H1 (cell line): ENCODE data around the gene ZFYVE1.
A peak's percentile ranks its signal among the peaks of the same experiment; 100 is the strongest.

Experiments
- CBX5 ChIP-seq: fragments of 300-800, 300-1000 bp; sonication (generic); IDR thresholded peaks from 2 replicates; pipeline ENCODE4 v1.7.1; 2016; ENCODE audit warnings: antibody characterized with exemption, low read length, low read depth
- CREB1 ChIP-seq: IDR thresholded peaks from 2 replicates; pipeline ENCODE4 v1.6.1; 2012; ENCODE audit warnings: inconsistent platforms
- EGR1 ChIP-seq: IDR thresholded peaks from 2 replicates; pipeline ENCODE4 v1.6.1; 2011; ENCODE audit warnings: low read depth, low read length, borderline replicate concordance
- EP300 ChIP-seq, 2 experiments: IDR thresholded peaks; 1 replicate in 1 of 2; 2 replicates in 1 of 2; pipeline ENCODE4 v1.6.1; 2011 to 2012; ENCODE audit warnings: low read depth in 2 of 2, low read length in 2 of 2, mild to moderate bottlenecking in 2 of 2, borderline replicate concordance in 1 of 2, inconsistent platforms in 1 of 2, moderate library complexity in 1 of 2
- EZH2 ChIP-seq: fragments of 200-600 bp; sonication (generic); IDR thresholded peaks from 2 replicates; pipeline ENCODE4 v1.7.1; 2012; ENCODE audit warnings: low read depth, mild to moderate bottlenecking, moderate library complexity, low read length, inconsistent platforms; ENCODE audit not compliant: severe bottlenecking
- NANOG ChIP-seq: IDR thresholded peaks from 2 replicates; pipeline ENCODE4 v1.6.1; 2011; ENCODE audit warnings: low read length, low read depth, mild to moderate bottlenecking, inconsistent platforms; ENCODE audit not compliant: insufficient read depth, poor library complexity, severe bottlenecking
- POLR2AphosphoS5 ChIP-seq: IDR thresholded peaks from 2 replicates; pipeline ENCODE4 v1.6.1; 2011; ENCODE audit warnings: low read depth, low read length
- SIN3A ChIP-seq, 2 experiments: IDR thresholded peaks in 1 of 2; conservative IDR thresholded peaks in 1 of 2; 2 replicates each; pipeline ENCODE4 v1.6.1; 2011 to 2012; ENCODE audit warnings: low read length in 2 of 2, improper control_type of control experiment in 1 of 2, low read depth in 1 of 2, mild to moderate bottlenecking in 1 of 2
- SP4 ChIP-seq: IDR thresholded peaks from 2 replicates; pipeline ENCODE4 v1.6.1; 2012; ENCODE audit warnings: low read length, inconsistent platforms
- TEAD4 ChIP-seq: IDR thresholded peaks from 2 replicates; pipeline ENCODE4 v1.6.1; 2012; ENCODE audit warnings: low read depth, low read length, inconsistent platforms, mixed read lengths
- TF ChIP-seq, protein P1 (sequence below), 3 experiments: IDR thresholded peaks; 1 replicate in 2 of 3; 2 replicates in 1 of 3; pipeline versions ENCODE4 v1.5.1 to v1.6.1; 2011; ENCODE audit warnings: low read length in 3 of 3, mild to moderate bottlenecking in 3 of 3, inconsistent platforms in 2 of 3, low read depth in 1 of 3, moderate library complexity in 1 of 3; ENCODE audit not compliant: insufficient read depth in 1 of 3; ENCODE audit errors: control extremely low read depth in 1 of 3

DNA sequence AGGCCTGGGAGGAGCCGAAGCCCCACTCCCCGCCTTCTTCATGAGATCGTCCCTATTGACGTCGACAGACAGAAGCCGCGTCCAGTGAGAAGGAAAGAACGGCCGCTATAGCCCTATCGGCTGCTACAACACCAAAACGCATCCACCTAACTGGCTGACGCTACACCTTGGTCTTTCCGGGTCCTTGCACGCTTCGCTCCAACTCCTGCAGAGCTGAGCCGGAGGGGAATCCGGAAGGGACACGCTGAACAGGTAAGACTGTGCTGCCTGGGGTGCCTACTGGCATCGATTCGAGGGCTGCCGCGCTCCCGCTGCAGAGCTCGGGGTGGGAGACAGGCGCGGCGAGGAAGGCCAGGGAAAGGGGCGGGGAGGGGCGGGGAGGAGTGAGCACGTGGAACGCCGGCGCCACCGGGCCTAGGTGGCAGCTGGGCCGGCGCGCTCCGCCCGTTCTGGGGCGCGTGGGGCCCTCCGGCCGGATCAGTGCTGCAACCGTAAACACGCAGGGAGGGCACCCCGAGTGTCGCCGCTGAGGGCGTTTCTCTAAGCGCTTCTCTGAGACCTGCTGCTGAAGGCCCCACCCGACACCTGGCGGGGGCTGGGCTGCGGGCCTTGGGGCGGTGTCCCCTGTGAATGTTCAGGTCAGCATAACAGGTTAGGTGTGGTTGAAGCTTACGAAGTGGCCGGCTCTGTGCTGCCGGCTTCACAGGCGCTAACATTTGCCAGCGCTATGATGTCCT lies 100.4 kb downstream of the ZFYVE1 start, which contains the start of gene DCAF4:
- TF ChIP-seq, protein P1, sequence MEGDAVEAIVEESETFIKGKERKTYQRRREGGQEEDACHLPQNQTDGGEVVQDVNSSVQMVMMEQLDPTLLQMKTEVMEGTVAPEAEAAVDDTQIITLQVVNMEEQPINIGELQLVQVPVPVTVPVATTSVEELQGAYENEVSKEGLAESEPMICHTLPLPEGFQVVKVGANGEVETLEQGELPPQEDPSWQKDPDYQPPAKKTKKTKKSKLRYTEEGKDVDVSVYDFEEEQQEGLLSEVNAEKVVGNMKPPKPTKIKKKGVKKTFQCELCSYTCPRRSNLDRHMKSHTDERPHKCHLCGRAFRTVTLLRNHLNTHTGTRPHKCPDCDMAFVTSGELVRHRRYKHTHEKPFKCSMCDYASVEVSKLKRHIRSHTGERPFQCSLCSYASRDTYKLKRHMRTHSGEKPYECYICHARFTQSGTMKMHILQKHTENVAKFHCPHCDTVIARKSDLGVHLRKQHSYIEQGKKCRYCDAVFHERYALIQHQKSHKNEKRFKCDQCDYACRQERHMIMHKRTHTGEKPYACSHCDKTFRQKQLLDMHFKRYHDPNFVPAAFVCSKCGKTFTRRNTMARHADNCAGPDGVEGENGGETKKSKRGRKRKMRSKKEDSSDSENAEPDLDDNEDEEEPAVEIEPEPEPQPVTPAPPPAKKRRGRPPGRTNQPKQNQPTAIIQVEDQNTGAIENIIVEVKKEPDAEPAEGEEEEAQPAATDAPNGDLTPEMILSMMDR (IDR thresholded peaks at IDR 0.05; ENCODE audit: control extremely low read depth in 1 of 3, insufficient read depth in 1 of 3, low read depth in 1 of 3, low read length in 3 of 3), result no peak
- TF ChIP-seq NANOG (no peak), CREB1 (peak; percentile 75), SP4 (peak; percentile 41; the same call in 1 of the 2 replicates), POLR2AphosphoS5 (peak; percentile 56), SIN3A (conservative IDR thresholded peaks at IDR 0.05 in 1 of 2, IDR thresholded peaks at IDR 0.05 in 1 of 2; ENCODE audit: low read depth in 1 of 2, low read length in 2 of 2) (peak; percentile 70 to 94; a peak in 2 of 4 replicates), TEAD4 (no peak), EGR1 (no peak), EP300 (IDR thresholded peaks at IDR 0.05; ENCODE audit: borderline replicate concordance in 1 of 2, low read depth in 2 of 2, low read length in 2 of 2) (no peak), EZH2 (no peak), CBX5 (no peak)
